H1 (cell line): ENCODE data around the gene NEU3. TPM values are rescaled to one million over a fixed set of nuclear protein-coding genes. Genes with fewer than 3 reads are reported as not detected.

ENCODE experiments used
- CTCF ChIA-PET: fragments of 300-600 bp; sonication (Branson Sonifier 250); formaldehyde crosslinking; loops from one replicate; lab custom pipeline; 2021; ENCODE audit not compliant: partially characterized antibody; lab: Charles Lee
- POLR2A ChIA-PET: fragments of 300-600 bp; sonication (Branson Sonifier 250); formaldehyde crosslinking; loops from one replicate; lab custom pipeline; 2021; ENCODE audit warnings: inconsistent platforms; ENCODE audit not compliant: partially characterized antibody; lab: Charles Lee
- DNase-seq, 2 experiments: peaks; one replicate each; pipeline versions ENCODE4 v3.0.0 to v3.0.0-alpha.2; 2010 to 2022; ENCODE audit warnings: low spot score in 2 of 2, low read depth in 1 of 2, mixed read lengths in 1 of 2
- FAIRE-seq: peaks from 2 replicates; lab custom pipeline; 2011; peaks lifted over from hg19 to GRCh38; lab: Jason Lieb, UNC
- H2AFZ ChIP-seq: 2 replicates; pipeline ENCODE4 v1.8.1; 2012; ENCODE audit warnings: low read length, inconsistent platforms
- H2AK5ac ChIP-seq: 2 replicates; pipeline ENCODE4 v1.6.1; 2013; ENCODE audit warnings: low read depth, low read length
- H2BK120ac ChIP-seq: replicated peaks from 2 replicates; pipeline ENCODE3; 2013; ENCODE audit warnings: low read depth, low read length, inconsistent platforms
- H2BK12ac ChIP-seq: 2 replicates; pipeline ENCODE4 v1.6.1; 2013; ENCODE audit warnings: low read depth, low read length
- H2BK15ac ChIP-seq: 2 replicates; pipeline ENCODE4 v1.6.1; 2013; ENCODE audit warnings: low read length
- H2BK20ac ChIP-seq: 2 replicates; pipeline ENCODE4 v1.6.1; 2013; ENCODE audit warnings: low read length
- H2BK5ac ChIP-seq: 2 replicates; pipeline ENCODE4 v1.6.1; 2013; ENCODE audit warnings: low read depth, low read length
- H3K14ac ChIP-seq: 2 replicates; pipeline ENCODE4 v1.6.1; 2013; ENCODE audit warnings: inconsistent platforms; ENCODE audit not compliant: insufficient read length
- H3K18ac ChIP-seq: 2 replicates; pipeline ENCODE4 v1.6.1; 2013; ENCODE audit warnings: low read length; ENCODE audit errors: extremely low read depth
- H3K23ac ChIP-seq: 2 replicates; pipeline ENCODE4 v1.6.1; 2013; ENCODE audit warnings: inconsistent platforms; ENCODE audit not compliant: insufficient read length
- H3K23me2 ChIP-seq: 2 replicates; pipeline ENCODE4 v1.6.1; 2013; ENCODE audit warnings: low read depth, low read length
- H3K27ac ChIP-seq: 2 replicates; pipeline ENCODE4 v1.6.1; 2011; ENCODE audit warnings: low read depth, low read length, inconsistent platforms
- H3K27me3 ChIP-seq, 4 experiments: replicated peaks in 1 of 4; 1 replicate in 1 of 4; 2 replicates in 3 of 4; pipeline versions ENCODE4 v1.6.1 to v1.8.1; 2011 to 2013; ENCODE audit warnings: low read length in 3 of 4, mild to moderate bottlenecking in 3 of 4, inconsistent platforms in 2 of 4, mixed read lengths in 2 of 4, moderate library complexity in 1 of 4; ENCODE audit not compliant: control insufficient read depth in 3 of 4, insufficient read depth in 3 of 4; ENCODE audit errors: extremely low read depth in 1 of 4
- H3K36me3 ChIP-seq, 4 experiments: 2 replicates each; pipeline versions ENCODE4 v1.6.1 to v1.8.1; 2011 to 2013; ENCODE audit warnings: mild to moderate bottlenecking in 4 of 4, low read length in 3 of 4, moderate library complexity in 2 of 4, control low read depth in 1 of 4, inconsistent platforms in 1 of 4; ENCODE audit not compliant: insufficient read depth in 4 of 4, control insufficient read depth in 2 of 4
- H3K4ac ChIP-seq: replicated peaks from 2 replicates; pipeline ENCODE3; 2013; ENCODE audit warnings: low read length, low read depth, mixed read lengths, inconsistent platforms; ENCODE audit not compliant: insufficient read length
- H3K4me1 ChIP-seq, 4 experiments: replicated peaks in 1 of 4; 1 replicate in 1 of 4; 2 replicates in 3 of 4; pipeline versions ENCODE4 v1.6.1 to v1.8.1; 2011 to 2013; ENCODE audit warnings: low read length in 3 of 4, inconsistent platforms in 2 of 4, mixed read lengths in 1 of 4; ENCODE audit not compliant: insufficient read depth in 4 of 4, control insufficient read depth in 3 of 4
- H3K4me2 ChIP-seq, 2 experiments: 2 replicates each; pipeline versions ENCODE4 v1.6.1 to v1.8.1; 2011 to 2013; ENCODE audit warnings: low read depth in 2 of 2, low read length in 2 of 2, control low read depth in 1 of 2, inconsistent platforms in 1 of 2, mild to moderate bottlenecking in 1 of 2; ENCODE audit not compliant: insufficient read depth in 1 of 2
- H3K4me3 ChIP-seq, 4 experiments: fragments of 200-600, 300-600 bp in 1 of 4; sonication (generic), shearing (Covaris generic), sonication (Bioruptor Twin) in 1 of 4; 2 replicates each; pipeline versions ENCODE4 v1.5.1 to v1.8.1; 2011 to 2016; ENCODE audit warnings: low read length in 4 of 4, low read depth in 3 of 4, control low read depth in 2 of 4, inconsistent platforms in 2 of 4, mild to moderate bottlenecking in 2 of 4, mixed read lengths in 1 of 4, moderate library complexity in 1 of 4; ENCODE audit not compliant: insufficient read depth in 2 of 4; ENCODE audit errors: extremely low read depth in 1 of 4
- H3K56ac ChIP-seq: replicated peaks from 2 replicates; pipeline ENCODE3; 2013; ENCODE audit warnings: low read depth, mild to moderate bottlenecking, mixed read lengths, low read length, inconsistent platforms; ENCODE audit not compliant: insufficient read length
- H3K79me1 ChIP-seq: 2 replicates; pipeline ENCODE4 v1.6.1; 2013; ENCODE audit warnings: low read depth, low read length, control low read depth
- H3K79me2 ChIP-seq, 2 experiments: 2 replicates each; pipeline versions ENCODE4 v1.6.1 to v1.8.1; 2012 to 2013; ENCODE audit warnings: low read length in 2 of 2, mild to moderate bottlenecking in 2 of 2, inconsistent platforms in 1 of 2; ENCODE audit not compliant: insufficient read depth in 2 of 2, control insufficient read depth in 1 of 2
- H3K9ac ChIP-seq, 4 experiments: replicated peaks in 1 of 4; 1 replicate in 1 of 4; 2 replicates in 3 of 4; pipeline versions ENCODE4 v1.6.1 to v1.8.1; 2011 to 2013; ENCODE audit warnings: low read depth in 3 of 4, low read length in 3 of 4, control low read depth in 2 of 4, mild to moderate bottlenecking in 2 of 4, moderate library complexity in 2 of 4, inconsistent platforms in 1 of 4; ENCODE audit errors: extremely low read depth in 1 of 4
- H3K9me3 ChIP-seq, 2 experiments: 2 replicates each; pipeline versions ENCODE4 v1.6.1 to v1.8.1; 2012 to 2013; ENCODE audit warnings: mild to moderate bottlenecking in 2 of 2, moderate library complexity in 2 of 2, control low read depth in 1 of 2, inconsistent platforms in 1 of 2, low read depth in 1 of 2, low read length in 1 of 2, mixed read lengths in 1 of 2; ENCODE audit not compliant: insufficient read depth in 2 of 2
- H4K20me1 ChIP-seq, 2 experiments: replicated peaks in 1 of 2; 2 replicates each; pipeline versions ENCODE3 to v1.8.1; 2011 to 2013; ENCODE audit warnings: inconsistent platforms in 2 of 2, low read length in 2 of 2, mild to moderate bottlenecking in 1 of 2; ENCODE audit not compliant: insufficient read depth in 2 of 2, control insufficient read depth in 1 of 2
- H4K5ac ChIP-seq: 2 replicates; pipeline ENCODE4 v1.6.1; 2013; ENCODE audit warnings: low read length, low read depth, mixed read lengths, inconsistent platforms; ENCODE audit not compliant: insufficient read length
- H4K8ac ChIP-seq: 2 replicates; pipeline ENCODE4 v1.8.0; 2013; ENCODE audit warnings: mild to moderate bottlenecking, moderate library complexity, low read length, inconsistent platforms; ENCODE audit not compliant: insufficient read depth; ENCODE audit errors: extremely low read depth
- H4K91ac ChIP-seq: replicated peaks from 2 replicates; pipeline ENCODE3; 2013; ENCODE audit warnings: low read length, mixed read lengths, inconsistent platforms; ENCODE audit not compliant: insufficient read length
- BCL11A ChIP-seq, 2 experiments: IDR thresholded peaks; one replicate each; pipeline ENCODE4 v1.6.1; 2011; ENCODE audit warnings: low read depth in 2 of 2, low read length in 2 of 2, mild to moderate bottlenecking in 2 of 2
- BRCA1 ChIP-seq: IDR thresholded peaks from 2 replicates; pipeline ENCODE4 v1.6.1; 2012; ENCODE audit warnings: low read depth, low read length, improper control_type of control experiment
- CREB1 ChIP-seq: IDR thresholded peaks from 2 replicates; pipeline ENCODE4 v1.6.1; 2012; ENCODE audit warnings: inconsistent platforms
- CTCF ChIP-seq, 3 experiments: IDR thresholded peaks; 1 replicate in 2 of 3; 2 replicates in 1 of 3; pipeline versions ENCODE4 v1.5.1 to v1.6.1; 2011; ENCODE audit warnings: low read length in 3 of 3, mild to moderate bottlenecking in 3 of 3, inconsistent platforms in 2 of 3, low read depth in 1 of 3, moderate library complexity in 1 of 3; ENCODE audit not compliant: insufficient read depth in 1 of 3; ENCODE audit errors: control extremely low read depth in 1 of 3
- EP300 ChIP-seq, 2 experiments: IDR thresholded peaks; 1 replicate in 1 of 2; 2 replicates in 1 of 2; pipeline ENCODE4 v1.6.1; 2011 to 2012; ENCODE audit warnings: low read depth in 2 of 2, low read length in 2 of 2, mild to moderate bottlenecking in 2 of 2, borderline replicate concordance in 1 of 2, inconsistent platforms in 1 of 2, moderate library complexity in 1 of 2
- GABPA ChIP-seq: IDR thresholded peaks from 2 replicates; pipeline ENCODE4 v1.6.1; 2011; ENCODE audit warnings: mild to moderate bottlenecking, low read length, moderate library complexity, borderline replicate concordance; ENCODE audit not compliant: insufficient read depth
- JUN ChIP-seq: IDR thresholded peaks from 2 replicates; pipeline ENCODE4 v1.6.1; 2011; ENCODE audit warnings: low read depth, mild to moderate bottlenecking, improper control_type of control experiment, low read length
- KDM1A ChIP-seq: fragments of 200-600, 300-600 bp; sonication (generic); IDR thresholded peaks from 2 replicates; pipeline ENCODE4 v1.7.1; 2016; ENCODE audit warnings: mild to moderate bottlenecking, low read length, borderline replicate concordance
- KDM4A ChIP-seq: IDR thresholded peaks from one replicate; pipeline ENCODE4 v1.7.1; 2012; ENCODE audit warnings: low read depth, mild to moderate bottlenecking, moderate library complexity, low read length, inconsistent platforms; ENCODE audit not compliant: severe bottlenecking
- POU5F1 ChIP-seq: IDR thresholded peaks from 2 replicates; pipeline ENCODE4 v1.6.1; 2011; ENCODE audit warnings: low read depth, mild to moderate bottlenecking, low read length, moderate library complexity
- TAF7 ChIP-seq: optimal IDR thresholded peaks from 2 replicates; pipeline ENCODE3; 2011; ENCODE audit warnings: low read depth, mild to moderate bottlenecking, inconsistent platforms, low read length, moderate library complexity, borderline replicate concordance
- WGBS, 2 experiments: shearing (Covaris generic) in 1 of 2; methylation state at CpG; one replicate each; pipeline versions ENCODE4 v1.1.6 to v1.1.7; 2013 to 2015; ENCODE audit warnings: low lambda C conversion rate in 2 of 2, mixed read lengths in 2 of 2, inconsistent platforms in 1 of 2, low coverage in 1 of 2, missing lambda C conversion rate in 1 of 2; ENCODE audit not compliant: insufficient replicate concordance in 2 of 2, insufficient coverage in 1 of 2, insufficient read length in 1 of 2; ENCODE audit errors: extremely low coverage in 1 of 2, missing lambda C conversion rate in 1 of 2; 5-methylcytosine and 5-hydroxymethylcytosine counted together
- polyA plus RNA-seq, 7 experiments: library from polyadenylated mRNA; depleted of rRNA in 3 of 7; stranded (reverse) in 5 of 7; unstranded in 2 of 7; fragments of >200 nt in 5 of 7; fragments of 200-250 nt in 2 of 7; gene quantifications; 1 replicate in 5 of 7; 2 replicates in 1 of 7; 4 replicates in 1 of 7; pipeline versions ENCODE4 v1.2.1 to v1.2.3, GENCODE V29; 2011 to 2013; ENCODE audit warnings: missing spikeins in 2 of 7, mixed read lengths in 2 of 7
- total RNA-seq: library from RNA; stranded (reverse); fragmentation: NEBNext Ultra II Directional; extraction: Animal tissue kit (Norgen Biotek cat#: 25700); gene quantifications from 2 replicates; pipeline ENCODE4 v1.2.1, GENCODE V29; 2021

NEU3 gene
- total and polyA plus RNA-seq, 2 of the 8 experiments (the other 6 are each of a cell fraction or from before 2014, with no cell fraction given) = 8.9 to 15.6 TPM

GRCh38 chr11:75031224-75031753 is 42.6 kb downstream of the NEU3 start:
- FAIRE-seq = no peak
- H2AFZ ChIP-seq = no peak overlapping the region
- no peak overlapping the region for H2BK120ac ChIP-seq
- no peak overlapping the region for H3K23ac ChIP-seq
- CTCF ChIA-PET = interaction anchor here (0.6 to 8.9 kb wide), 23 partner anchors 8 to 239 kb away, joined by 3 to 108 read pairs (median 4); no protein-coding TSS in a partner anchor
- H2AK5ac ChIP-seq = no peak overlapping the region
- no peaks in the 10 kb centered on the region for H3K79me2 ChIP-seq
- H2BK15ac ChIP-seq = no peak overlapping the region; the same call in 1 of the 2 replicates
- no peak for TF ChIP-seq POU5F1
- TF ChIP-seq GABPA = no peak
- TF ChIP-seq KDM4A = no peak
- no peak for TF ChIP-seq EP300 (IDR thresholded peaks at IDR 0.05; ENCODE audit: borderline replicate concordance in 1 of 2, low read depth in 2 of 2, low read length in 2 of 2)
- TF ChIP-seq KDM1A = no peak
- TF ChIP-seq CREB1 = no peak
- TF ChIP-seq BRCA1 = no peak
- no peak for TF ChIP-seq TAF7
- TF ChIP-seq BCL11A (IDR thresholded peaks at IDR 0.05; ENCODE audit: low read depth in 2 of 2, low read length in 2 of 2) = no peak
- TF ChIP-seq JUN = no peak
- no peak for TF ChIP-seq CTCF (IDR thresholded peaks at IDR 0.05; ENCODE audit: control extremely low read depth in 1 of 3, insufficient read depth in 1 of 3, low read depth in 1 of 3, low read length in 3 of 3)
- TF ChIP-seq, all 59 proteins: peak for 0
- 85% methylated on average over 4 of the region's 4 CpGs; no CpG with 5 or more reads in 1 of the 2 experiments for WGBS, 2 experiments
- H3K4me3 ChIP-seq = no peak overlapping the region
- H4K91ac ChIP-seq = no peak overlapping the region
- no peaks in the 10 kb centered on the region for H3K79me1 ChIP-seq
- no peak for DNase-seq
- no peak overlapping the region for H3K18ac ChIP-seq
- no peaks in the 10 kb centered on the region for H3K36me3 ChIP-seq
- no peak overlapping the region for H3K56ac ChIP-seq
- H3K14ac ChIP-seq = no peak overlapping the region
- H3K9ac ChIP-seq = no peak overlapping the region
- POLR2A ChIA-PET = no interaction called here
- no peaks in the 10 kb centered on the region for H4K20me1 ChIP-seq
- H4K5ac ChIP-seq = no peak overlapping the region
- H2BK20ac ChIP-seq = no peak overlapping the region
- H3K27me3 ChIP-seq = no peaks in the 10 kb centered on the region
- H3K4me2 ChIP-seq = no peak overlapping the region
- peaks cover 2% of the 10 kb centered on the region for H3K23me2 ChIP-seq
- H3K9me3 ChIP-seq = no peaks in the 10 kb centered on the region
- 0 out of 7 replicates have a peak, but pooled peaks cover 0 to 2% (median 0%) of the 10 kb centered on the region in 4 experiments for H3K4me1 ChIP-seq
- H2BK12ac ChIP-seq = no peak overlapping the region
- H4K8ac ChIP-seq = no peak overlapping the region
- H2BK5ac ChIP-seq = no peak overlapping the region
- H3K27ac ChIP-seq = no peak overlapping the region
- no peak overlapping the region for H3K4ac ChIP-seq
